HT-29 (cell line): Measurements from ENCODE around the gene CPZ. TPM values are rescaled to one million over a fixed set of nuclear protein-coding genes. Genes with fewer than 3 reads are reported as not detected.
"Not testable (repeated sequence)": the region's sequence is repeated elsewhere in the genome, so short reads cannot be mapped to it uniquely, and the experiment has no call there.

Experiments
- DNase-seq: peaks from one replicate; pipeline ENCODE4 v3.0.0-alpha.2; 2015; ENCODE audit warnings: low spot score
- total RNA-seq: library from RNA; depleted of rRNA; stranded (reverse); fragments of >200 nt; shearing (Covaris generic); gene quantifications from 2 replicates; pipeline ENCODE4 v1.2.3, GENCODE V29; 2014

Gene CPZ
- total RNA-seq, 1 experiment from 2014 or later, result not detected

- DNase-seq, result no peak
Observed at GRCh38 chr4:8649631-8650361, 57.2 kb downstream of the CPZ start.

- DNase-seq, result no peak
Observed at GRCh38 chr4:8651661-8652180, 59.2 kb downstream of the CPZ start.

- DNase-seq, result no peak
Observed at GRCh38 chr4:8652181-8653078, 59.9 kb downstream of the CPZ start.

- no peak for DNase-seq
Observed at GRCh38 chr4:8653326-8654000, 60.9 kb downstream of the CPZ start.

- not testable (repeated sequence) for DNase-seq
Observed at GRCh38 chr4:8654139-8654538, 61.6 kb downstream of the CPZ start.

GRCh38 chr4:8655411-8656184, 63.0 kb downstream of the CPZ start:
- DNase-seq, result no peak

GRCh38 chr4:8656185-8656517, 63.6 kb downstream of the CPZ start:
- no peak for DNase-seq

- no peak for DNase-seq
Observed at GRCh38 chr4:8656711-8657380, 64.3 kb downstream of the CPZ start.

- DNase-seq, result no peak
Observed at GRCh38 chr4:8657381-8658088, 65.0 kb downstream of the CPZ start.

GRCh38 chr4:8662776-8663175, 70.2 kb downstream of the CPZ start:
- no peak for DNase-seq

GRCh38 chr4:8664031-8664805, 71.7 kb downstream of the CPZ start:
- DNase-seq, result no peak

GRCh38 chr4:8664976-8665375, 72.4 kb downstream of the CPZ start:
- no peak for DNase-seq

GRCh38 chr4:8665406-8666360, 73.1 kb downstream of the CPZ start:
- DNase-seq, result no peak

GRCh38 chr4:8666581-8666980, 74.0 kb downstream of the CPZ start:
- DNase-seq, result no peak
